Tibial artery (tissue), 4 donors: ENCODE measurements around the gene ZC3H4.
A peak's percentile ranks its signal among the peaks of the same experiment; 100 is the strongest.

ENCODE experiments used
- DNase-seq, 2 donors: peaks; one replicate each; pipeline ENCODE4 v3.0.0-alpha.2; 2019
- H3K27ac ChIP-seq, 2 donors: fragments of 200-600 bp; sonication (generic) in 1 of 2; 1 replicate in 1 of 2; 2 replicates in 1 of 2; pipeline ENCODE4 v1.5.1; 2018 to 2019; ENCODE audit warnings: mild to moderate bottlenecking in 1 of 2
- H3K27me3 ChIP-seq, 2 donors: fragments of 200-600 bp; sonication (generic) in 1 of 2; one replicate each; pipeline versions ENCODE4 v1.5.1 to v1.6.0; 2016 to 2019
- H3K36me3 ChIP-seq, 3 donors: fragments of 200-600 bp; sonication (generic) in 2 of 3; one replicate each; pipeline ENCODE4 v1.5.1; 2016 to 2019; ENCODE audit warnings: mild to moderate bottlenecking in 2 of 3
- H3K4me1 ChIP-seq, 4 donors: fragments of 200-600 bp; sonication (generic) in 2 of 4; 1 replicate in 3 of 4; 2 replicates in 1 of 4; pipeline ENCODE4 v1.5.1; 2016 to 2019
- H3K4me3 ChIP-seq, 2 donors: fragments of 200-600 bp; sonication (generic) in 1 of 2; 1 replicate in 1 of 2; 2 replicates in 1 of 2; pipeline ENCODE4 v1.5.1; 2018 to 2019; ENCODE audit warnings: mild to moderate bottlenecking in 2 of 2
- H3K9me3 ChIP-seq, 3 donors: fragments of 200-600 bp; sonication (generic) in 1 of 3; one replicate each; pipeline ENCODE4 v1.5.1; 2016 to 2019
- CTCF ChIP-seq, 2 experiments: fragments of 200-600 bp in 1 of 2; fragments of 450-650 bp in 1 of 2; IDR thresholded peaks; one replicate each; pipeline ENCODE4 v1.5.1; 2017 to 2019; ENCODE audit warnings: antibody characterized with exemption in 2 of 2, mild to moderate bottlenecking in 1 of 2, moderate library complexity in 1 of 2
- intact Hi-C: fragments of 100-400 bp; cut with DNase I; formaldehyde crosslinking; loops from one replicate; pipeline ENCODE4 v1.15.0; 2023; ENCODE audit warnings: low total_unique reads

Gene ZC3H4

DNA sequence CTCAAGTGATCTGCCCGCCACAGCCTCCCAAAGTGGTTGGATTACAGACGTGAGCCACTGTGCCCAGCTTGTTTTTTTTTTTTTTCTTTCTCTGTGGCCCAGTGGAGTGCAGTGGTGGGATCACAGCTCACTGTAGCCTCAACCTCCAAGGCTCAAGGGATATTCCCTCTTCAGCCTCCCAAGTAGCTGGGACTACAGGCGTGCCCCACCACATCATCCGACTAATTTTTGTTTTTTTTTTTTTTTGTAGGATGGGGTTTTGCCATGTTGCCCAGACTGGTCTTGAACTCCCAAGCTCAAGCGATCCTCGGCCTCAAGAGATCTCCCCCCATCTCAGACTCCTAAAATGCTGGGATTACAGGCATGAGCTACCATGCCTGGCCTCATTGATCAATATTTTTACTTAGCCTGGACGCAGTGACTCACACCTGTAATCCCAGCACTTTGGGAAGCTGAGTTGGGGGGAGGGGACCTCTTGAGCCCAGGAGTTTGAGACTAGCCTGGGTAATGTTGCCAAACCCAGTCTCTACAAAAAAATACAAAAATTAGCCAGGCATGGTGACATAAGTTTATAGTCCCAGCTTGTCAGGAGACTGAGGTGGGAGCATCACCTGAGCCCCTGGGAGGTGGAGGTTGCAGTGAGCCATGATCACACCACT lies 18.7 kb upstream of the ZC3H4 start:
- Histone ChIP-seq H3K4me3 (peak overlapping the region; percentile 83 to 96), H3K27me3 (no peaks in the 10 kb centered on the region), H3K36me3 (no peaks in the 10 kb centered on the region), H3K4me1 (peaks cover 0 to 30% (median 16%) of the 10 kb centered on the region in 4 donors), H3K9me3 (no peaks in the 10 kb centered on the region), H3K27ac (no peak overlapping the region)
- no peak for DNase-seq
- no peak for TF ChIP-seq CTCF (IDR thresholded peaks at IDR 0.05)
- intact Hi-C loops = no loop called here

- Histone ChIP-seq H3K9me3 (no peaks in the 10 kb centered on the region), H3K27me3 (no peaks in the 10 kb centered on the region), H3K4me1 (peaks cover 0 to 30% (median 16%) of the 10 kb centered on the region in 4 donors), H3K36me3 (no peaks in the 10 kb centered on the region), H3K4me3 (peak within 1 kb of the TSS; percentile 83 to 96), H3K27ac (peak within 1 kb of the TSS; percentile 94)
- DNase-seq = peak; percentile 93 to 97
- TF ChIP-seq CTCF (IDR thresholded peaks at IDR 0.05) = peak; percentile 46 to 48
- intact Hi-C loops = no loop called here
Observed at GRCh38 chr19:47130589-47131227, 17.1 kb upstream of the ZC3H4 start, which contains the start of gene SAE1. Gene SAE1, plus strand, starts transcription at chr19:47130835. Its CDS starts 96 bp downstream, at chr19:47130931.

GRCh38 chr19:47130120-47130588 lies 16.6 kb upstream of the ZC3H4 start:
- H3K9me3 ChIP-seq = no peaks in the 10 kb centered on the region
- peaks cover 0 to 27% (median 18%) of the 10 kb centered on the region in 4 donors for H3K4me1 ChIP-seq
- peak overlapping the region; percentile 94 for H3K27ac ChIP-seq
- no peaks in the 10 kb centered on the region for H3K36me3 ChIP-seq
- intact Hi-C loops = no loop called here
- no peak for TF ChIP-seq CTCF (IDR thresholded peaks at IDR 0.05)
- no peaks in the 10 kb centered on the region for H3K27me3 ChIP-seq
- DNase-seq = no peak
- peak overlapping the region in 1 of 2 donors; percentile 96 for H3K4me3 ChIP-seq

DNA sequence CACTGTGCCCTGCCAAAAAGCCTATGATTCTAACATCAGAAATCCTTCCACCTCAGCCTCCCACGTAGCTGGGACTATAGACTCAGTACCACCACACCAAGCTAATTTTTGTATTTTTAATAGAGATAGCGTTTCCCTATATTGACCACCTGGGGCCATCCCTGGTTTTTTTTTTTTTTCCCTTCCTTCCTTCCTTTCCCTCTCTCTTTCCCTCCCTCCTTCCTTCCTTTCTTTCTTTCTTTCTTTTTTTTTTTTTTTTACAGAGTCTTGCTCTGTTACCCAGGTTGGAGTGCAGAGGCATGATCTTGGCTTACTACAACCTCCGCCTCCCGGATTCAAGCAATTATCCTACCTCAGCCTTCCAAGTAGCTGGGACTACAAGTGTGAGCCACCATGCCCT lies 16.0 kb upstream of the ZC3H4 start:
- peaks cover 0 to 28% (median 19%) of the 10 kb centered on the region in 4 donors for H3K4me1 ChIP-seq
- H3K9me3 ChIP-seq = no peaks in the 10 kb centered on the region
- TF ChIP-seq CTCF (IDR thresholded peaks at IDR 0.05) = no peak
- DNase-seq = no peak
- H3K27me3 ChIP-seq = no peaks in the 10 kb centered on the region
- intact Hi-C loops = loop anchor here (10.0 kb wide), 1 partner anchor 105 kb away; no protein-coding TSS in a partner anchor
- no peak overlapping the region for H3K27ac ChIP-seq
- H3K4me3 ChIP-seq = no peak overlapping the region
- no peaks in the 10 kb centered on the region for H3K36me3 ChIP-seq

DNA sequence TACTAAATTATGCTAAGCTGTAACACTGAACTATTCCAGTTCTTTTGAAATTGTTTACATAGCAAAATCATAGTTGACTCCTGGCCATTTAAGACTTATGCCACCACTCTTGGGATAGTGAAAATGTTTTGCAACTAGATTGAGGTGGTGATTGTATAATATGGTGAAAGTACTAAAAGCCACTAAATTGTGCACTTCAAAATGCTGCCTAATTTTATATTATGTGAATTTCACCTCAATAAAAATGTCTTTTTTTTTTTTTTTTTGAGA lies 12.0 kb upstream of the ZC3H4 start:
- Histone ChIP-seq H3K27ac (no peak overlapping the region), H3K9me3 (no peaks in the 10 kb centered on the region), H3K4me3 (no peak overlapping the region), H3K4me1 (peaks cover 0 to 21% (median 9%) of the 10 kb centered on the region in 4 donors), H3K27me3 (no peaks in the 10 kb centered on the region), H3K36me3 (no peaks in the 10 kb centered on the region)
- DNase-seq = no peak
- no peak for TF ChIP-seq CTCF (IDR thresholded peaks at IDR 0.05)
- intact Hi-C loops = loop anchor here (10.0 kb wide), 1 partner anchor 101 kb away; no protein-coding TSS in a partner anchor
